ENCODE results near the gene FOXE1. TPM values are rescaled to one million over a fixed set of nuclear protein-coding genes. Genes with fewer than 3 reads are reported as not detected.

The FOXE1 gene
- under 1 TPM in 2 of 4 donors, not detected in 2; 0.04 to 0.06 TPM for polyA plus RNA-seq (ENCODE audit: insufficient read length in 4 of 4)

GRCh38 chr9:97853056-97853843 is at the start of gene FOXE1:
TSS of gene FOXE1 (plus strand) at chr9:97853226. CDS start at chr9:97853915, 689 bp downstream.
- DNase-seq (ENCODE audit: low read depth in 4 of 4, low spot score in 3 of 4): no peak

GRCh38 chr9:97804059-97804365 is 49.0 kb upstream of the FOXE1 start:
- DNase-seq (ENCODE audit: low read depth in 4 of 4, low spot score in 3 of 4): no peak

GRCh38 chr9:97806721-97807120 is 46.3 kb upstream of the FOXE1 start:
- no peak for DNase-seq (ENCODE audit: low read depth in 4 of 4, low spot score in 3 of 4)

DNA sequence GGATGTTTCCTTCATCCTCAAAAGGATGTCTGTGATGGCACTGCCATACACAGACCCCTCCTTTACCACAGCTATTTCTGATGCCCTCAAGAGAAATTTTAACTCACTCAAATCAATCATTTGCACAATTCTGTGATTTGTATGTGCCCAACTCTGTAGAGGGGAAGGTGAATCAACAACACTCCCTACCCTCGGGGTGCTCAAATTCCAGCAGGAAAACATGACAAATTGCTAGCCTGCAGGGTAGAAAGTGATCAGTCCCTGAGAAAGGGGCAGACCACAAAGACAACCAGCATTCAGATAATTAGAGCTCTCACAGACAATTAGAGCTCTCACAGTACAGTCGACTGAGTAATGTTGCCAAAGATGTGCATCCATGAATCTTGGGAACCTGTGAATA is 45.3 kb upstream of the FOXE1 start:
- DNase-seq (ENCODE audit: low read depth in 4 of 4, low spot score in 3 of 4): no peak

DNA sequence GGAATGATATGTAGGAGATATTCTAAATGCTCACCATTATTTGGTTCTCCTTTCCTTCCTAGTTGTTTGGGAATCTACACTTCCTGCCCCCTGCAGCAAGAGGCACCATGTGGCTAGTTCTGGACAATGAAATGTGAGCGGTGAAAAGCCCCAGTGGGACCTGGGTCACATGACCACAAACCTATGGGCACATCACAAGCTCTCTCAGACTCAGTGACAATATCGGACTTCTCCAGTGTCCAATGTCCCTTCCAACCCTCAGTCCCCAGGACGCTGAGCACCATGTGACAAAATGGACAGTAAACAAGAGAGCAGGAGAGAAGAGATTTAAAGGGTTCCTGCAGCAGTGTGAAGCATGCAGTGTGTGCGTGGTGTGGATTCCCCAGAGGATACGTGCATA is 44.6 kb upstream of the FOXE1 start:
- DNase-seq (ENCODE audit: low read depth in 4 of 4, low spot score in 3 of 4): no peak

- no peak for DNase-seq (ENCODE audit: low read depth in 4 of 4, low spot score in 3 of 4)
Observed at GRCh38 chr9:97808972-97809371, 44.1 kb upstream of the FOXE1 start.

DNA sequence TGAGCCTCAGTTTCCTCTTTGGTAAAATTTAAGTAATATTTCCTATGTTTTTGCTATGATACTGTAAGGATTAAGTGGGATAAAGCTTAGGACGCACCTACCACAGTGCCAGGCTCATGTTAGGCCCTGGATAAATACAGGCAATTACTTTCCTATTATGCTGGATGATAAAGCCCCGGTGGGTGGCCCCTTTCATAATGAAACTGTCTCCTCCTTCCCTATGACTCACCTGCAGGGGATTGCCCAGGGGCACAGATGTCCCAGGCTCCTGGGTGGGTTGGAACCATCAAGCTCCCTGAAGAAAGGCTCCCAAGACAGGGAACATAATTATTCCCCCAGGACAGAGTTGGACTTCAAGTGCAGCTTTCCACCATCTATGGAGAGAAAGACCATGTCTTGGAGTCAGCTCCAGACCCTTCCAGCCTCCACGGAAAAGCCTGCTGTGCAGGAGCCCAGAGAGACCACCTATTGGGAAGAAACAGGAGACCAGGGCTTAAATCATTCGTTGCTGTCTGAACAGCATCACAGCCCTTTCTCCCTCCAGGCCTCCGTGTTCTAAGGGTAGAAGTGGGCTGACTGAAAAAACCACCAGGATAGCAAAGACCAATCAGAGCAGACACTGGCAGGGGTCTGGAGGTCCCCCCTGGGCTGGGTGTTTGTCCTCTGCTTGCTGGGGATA is 43.2 kb upstream of the FOXE1 start:
- no peak for DNase-seq (ENCODE audit: low read depth in 4 of 4, low spot score in 3 of 4)

- DNase-seq (ENCODE audit: low read depth in 4 of 4, low spot score in 3 of 4): no peak
Observed at GRCh38 chr9:97811533-97812246, 41.3 kb upstream of the FOXE1 start.

DNA sequence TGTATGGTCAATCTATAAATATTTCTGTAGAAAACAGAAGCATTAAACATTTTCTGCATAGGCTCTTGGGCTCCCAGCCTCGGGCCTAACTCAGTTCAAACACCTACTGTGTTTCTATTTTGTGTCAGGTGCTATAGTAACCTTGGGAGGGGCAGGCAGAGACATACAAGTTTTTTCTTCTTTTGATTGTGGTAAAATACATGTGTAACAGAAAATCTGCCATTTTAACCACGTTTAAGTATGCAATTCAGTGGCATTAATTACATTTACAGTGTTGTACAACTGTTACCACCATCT is 40.8 kb upstream of the FOXE1 start:
- no peak for DNase-seq (ENCODE audit: low read depth in 4 of 4, low spot score in 3 of 4)

- no peak for DNase-seq (ENCODE audit: low read depth in 4 of 4, low spot score in 3 of 4)
Observed at GRCh38 chr9:97813072-97813471, 40.0 kb upstream of the FOXE1 start.

- DNase-seq (ENCODE audit: low read depth in 4 of 4, low spot score in 3 of 4): no peak
Observed at GRCh38 chr9:97819735-97820134, 33.3 kb upstream of the FOXE1 start.

DNA sequence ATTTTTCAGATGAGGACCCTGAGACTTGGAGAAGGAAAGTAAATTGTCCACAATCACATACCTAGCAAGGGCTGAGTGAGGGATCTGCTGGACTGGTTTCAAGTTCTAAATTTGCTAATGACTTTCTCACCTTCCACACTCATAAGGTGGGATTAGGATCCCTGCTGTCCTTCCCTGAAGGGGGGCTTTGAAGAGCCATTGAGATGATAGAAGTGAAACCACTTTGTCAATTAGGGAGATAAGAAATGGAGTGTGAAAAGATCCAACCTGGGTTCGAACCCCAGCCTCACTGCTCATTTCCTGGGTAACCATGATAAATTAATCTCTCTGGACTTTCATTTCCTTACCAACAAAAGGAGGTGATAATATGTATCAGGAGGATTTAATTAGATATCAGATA is 32.7 kb upstream of the FOXE1 start:
- DNase-seq (ENCODE audit: low read depth in 4 of 4, low spot score in 3 of 4): no peak

DNA sequence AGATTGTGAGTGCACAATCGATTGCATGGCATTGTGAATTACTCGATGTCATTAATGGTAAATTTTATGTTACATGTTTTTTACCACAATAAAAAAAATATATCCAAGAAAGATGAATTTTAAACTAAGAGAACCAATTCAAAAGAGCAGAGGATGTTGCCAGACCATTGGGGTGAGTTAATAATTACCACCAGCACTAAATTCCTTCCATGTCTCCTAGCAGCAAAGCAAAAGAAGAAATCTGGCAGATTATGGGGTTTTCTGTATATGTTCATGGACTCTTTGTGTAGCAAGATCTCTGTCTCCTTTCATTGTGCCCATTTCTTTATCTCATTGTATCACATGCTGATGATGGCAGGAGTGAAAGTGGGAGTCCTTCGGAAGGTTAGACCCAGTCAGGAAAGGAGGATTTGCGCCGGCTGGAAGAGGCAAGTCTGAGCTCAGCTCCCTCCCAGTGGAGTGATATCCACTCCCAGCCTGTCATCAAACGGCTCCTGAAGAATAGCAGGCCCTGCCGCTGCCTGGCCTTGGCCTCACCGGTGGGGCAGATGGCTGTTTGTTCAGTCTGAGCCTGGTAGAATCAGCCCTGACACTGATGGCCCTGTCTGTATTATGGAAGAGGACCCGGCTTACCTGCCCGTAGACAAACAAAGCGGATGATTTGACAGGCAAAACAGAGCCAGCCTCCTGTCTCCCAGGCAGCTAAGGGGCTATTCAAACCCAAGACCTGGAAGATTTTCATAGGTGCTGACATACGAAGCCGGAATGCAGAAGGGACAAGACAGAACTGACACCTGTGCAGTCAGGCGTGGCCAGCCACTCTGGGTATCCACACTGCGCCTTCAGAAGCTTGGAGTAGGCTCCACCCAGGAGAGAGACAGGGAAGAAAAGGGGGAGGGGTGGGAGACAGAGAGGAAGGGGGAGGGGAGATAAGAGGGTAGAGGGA is 21.9 kb upstream of the FOXE1 start:
- DNase-seq (ENCODE audit: low read depth in 4 of 4, low spot score in 3 of 4): no peak

DNA sequence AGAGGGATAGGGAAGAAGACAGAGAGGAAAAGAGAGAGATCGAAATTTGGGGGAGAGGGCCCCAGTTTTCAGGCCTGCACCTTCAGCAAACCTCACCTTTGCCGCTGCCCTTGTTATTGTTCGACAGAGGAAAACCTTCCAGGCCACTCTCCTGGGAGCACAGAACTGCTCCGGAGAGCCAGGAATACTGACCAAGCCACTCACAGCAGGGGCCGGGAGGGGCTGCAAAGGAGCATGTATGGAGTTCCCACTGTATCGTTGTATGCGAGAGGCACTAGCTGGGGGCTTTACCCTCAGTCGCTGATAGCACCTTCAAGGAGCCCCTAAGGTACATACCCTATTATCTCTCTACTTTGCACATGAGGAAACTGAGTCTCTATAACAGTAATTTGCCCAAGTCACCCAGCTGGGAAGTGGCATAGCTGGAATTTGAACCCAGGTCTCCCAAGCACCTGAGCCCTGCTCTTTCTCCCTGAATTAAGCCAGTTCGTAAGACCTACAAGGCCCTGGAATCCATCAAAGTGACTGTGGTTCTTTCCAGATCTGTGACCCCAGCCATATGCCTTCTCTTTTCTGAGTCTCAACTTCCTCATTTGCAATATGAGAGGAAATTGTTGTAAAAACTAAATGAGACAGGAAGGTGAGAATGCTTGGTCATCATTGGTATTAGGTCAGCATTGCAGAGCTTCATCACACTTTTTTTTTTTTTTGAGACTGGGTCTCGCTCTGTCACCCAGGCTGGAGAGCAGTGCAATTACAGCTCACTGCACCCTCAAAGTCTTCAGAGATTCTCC is 21.0 kb upstream of the FOXE1 start:
- DNase-seq (ENCODE audit: low read depth in 4 of 4, low spot score in 3 of 4): no peak

GRCh38 chr9:97840521-97840920 is 12.5 kb upstream of the FOXE1 start:
- no peak for DNase-seq (ENCODE audit: low read depth in 4 of 4, low spot score in 3 of 4)

- no peak for DNase-seq (ENCODE audit: low read depth in 4 of 4, low spot score in 3 of 4)
Observed at GRCh38 chr9:97842960-97843359, 10.1 kb upstream of the FOXE1 start.

DNA sequence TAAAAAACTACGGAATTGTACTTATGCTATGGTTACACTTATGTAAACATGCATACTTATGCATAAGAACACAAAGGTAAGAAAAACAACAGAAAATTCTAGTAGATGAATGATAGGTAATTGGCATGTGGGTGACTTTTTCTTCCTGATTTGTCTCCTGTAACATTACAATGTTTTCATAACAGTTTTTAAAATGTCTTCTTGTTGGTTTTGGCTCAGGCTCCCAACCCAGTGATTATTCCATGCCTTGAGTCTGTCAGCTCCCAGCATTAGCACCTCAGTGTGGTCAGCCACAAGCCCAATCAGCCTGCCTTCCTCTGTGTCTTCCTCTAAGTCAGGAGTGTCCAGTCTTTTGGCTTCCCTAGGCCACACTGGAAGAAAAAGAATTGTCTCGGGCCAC is 7.9 kb upstream of the FOXE1 start:
- no peak for DNase-seq (ENCODE audit: low read depth in 4 of 4, low spot score in 3 of 4)

DNA sequence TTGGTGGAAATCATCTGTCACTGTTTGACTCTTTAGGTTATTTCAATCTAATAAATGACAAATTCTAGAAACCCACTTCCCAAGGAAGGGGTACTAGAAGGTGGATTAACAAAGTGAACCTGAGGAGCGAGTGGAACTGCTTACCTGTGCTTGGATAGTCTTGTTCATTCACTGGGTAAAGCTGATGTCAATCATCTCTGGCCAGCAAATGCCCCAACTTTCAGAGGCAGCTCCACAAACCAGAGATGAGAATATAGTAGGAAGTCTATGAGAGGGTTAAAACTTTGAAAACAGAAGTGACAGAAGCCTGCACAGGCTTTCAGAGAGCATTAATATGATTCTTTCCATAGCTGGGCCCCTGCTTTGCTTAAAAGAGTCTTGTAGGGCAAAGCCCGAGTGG is 7.3 kb upstream of the FOXE1 start:
- no peak for DNase-seq (ENCODE audit: low read depth in 4 of 4, low spot score in 3 of 4)

- no peak for DNase-seq (ENCODE audit: low read depth in 4 of 4, low spot score in 3 of 4)
Observed at GRCh38 chr9:97846347-97846746, 6.7 kb upstream of the FOXE1 start.

Data from right renal pelvis (tissue), 4 donors.